Amniotic epithelial cell (primary cell): ENCODE data around the gene PPID.
A peak's percentile ranks its signal among the peaks of the same experiment; 100 is the strongest.
"Not testable (repeated sequence)": the region's sequence is repeated elsewhere in the genome, so short reads cannot be mapped to it uniquely, and the experiment has no call there.

ENCODE experiments used
- DNase-seq: peaks from one replicate; pipeline ENCODE4 v3.0.0-alpha.2; 2010; ENCODE audit warnings: low read depth

The PPID gene

DNA sequence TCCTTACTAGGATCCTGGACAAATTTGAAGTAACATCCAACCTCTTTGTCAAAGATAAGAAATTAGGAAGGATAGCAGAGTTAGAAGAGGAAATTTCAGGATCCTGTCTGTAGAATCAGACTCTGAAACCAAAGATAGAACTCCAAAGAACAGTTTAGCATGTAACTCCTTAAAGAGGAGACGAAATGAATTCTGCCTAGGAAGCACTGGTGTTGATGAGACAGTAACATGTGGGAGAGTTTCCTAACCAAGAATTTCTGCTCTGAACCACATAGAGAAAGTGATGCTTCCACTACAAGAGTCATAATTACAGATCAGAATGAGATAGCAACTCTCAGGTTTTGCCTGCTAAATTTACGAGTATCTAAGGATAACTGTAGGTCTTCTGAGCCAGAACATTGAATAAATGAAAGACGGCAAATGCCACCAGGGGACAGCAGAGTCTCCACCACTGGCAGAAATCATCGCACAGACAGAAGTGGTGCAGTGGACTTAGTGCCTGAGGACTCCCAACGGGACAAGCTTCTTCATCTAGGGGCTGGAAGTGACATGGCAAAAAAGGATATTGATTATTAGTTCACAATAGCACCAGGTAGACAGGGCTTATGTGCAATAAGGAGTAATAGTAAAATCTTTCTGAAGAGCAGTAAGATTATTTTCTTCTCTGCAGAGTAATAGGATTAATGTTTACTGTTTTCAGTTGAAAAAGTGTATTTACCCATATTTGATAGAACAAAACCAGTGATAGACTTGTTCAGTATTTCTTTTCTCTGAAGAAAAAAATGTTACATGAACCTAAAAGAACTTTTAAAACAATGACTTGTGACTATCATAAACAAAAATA, 6.7 kb upstream of the PPID start:
- peak; percentile 49 for DNase-seq

DNA sequence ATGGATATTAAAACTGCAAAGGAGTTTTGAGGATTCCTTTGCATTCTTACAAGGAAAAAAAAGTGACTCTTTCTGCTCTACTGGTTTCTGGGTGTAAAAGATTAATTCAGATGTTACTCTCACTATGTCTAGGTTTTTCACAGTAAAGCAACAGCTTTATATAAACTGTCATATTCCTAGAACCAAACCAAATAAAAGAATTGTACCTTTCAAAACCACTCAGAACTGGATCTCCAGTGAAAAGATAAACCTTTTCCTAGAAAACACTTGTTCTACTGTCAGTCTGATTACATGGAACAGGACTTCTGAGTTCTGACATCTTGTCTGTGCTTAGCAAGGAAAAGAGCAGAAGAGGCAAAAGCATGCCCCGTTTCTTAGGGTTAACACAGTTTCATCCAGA, 5.0 kb upstream of the PPID start:
- DNase-seq: no peak

DNA sequence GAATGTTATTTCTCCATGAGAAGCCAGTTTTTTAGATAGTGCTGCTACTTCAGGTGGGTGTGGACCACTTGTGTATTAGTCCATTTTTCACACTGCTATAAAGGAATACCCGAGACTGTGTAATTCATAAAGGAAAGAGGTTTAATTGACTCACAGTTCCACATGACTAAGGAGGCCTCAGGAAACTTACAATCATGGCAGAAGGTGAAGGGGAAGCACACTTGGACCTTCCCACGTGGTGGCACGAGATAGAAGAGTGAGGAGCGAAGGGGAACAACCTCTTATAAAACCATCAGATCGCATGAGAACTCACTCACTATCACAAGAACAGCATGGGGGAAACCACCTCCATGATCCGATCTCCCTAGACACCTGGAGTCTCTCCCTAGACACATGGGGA, 3.4 kb upstream of the PPID start:
- no peak for DNase-seq

DNA sequence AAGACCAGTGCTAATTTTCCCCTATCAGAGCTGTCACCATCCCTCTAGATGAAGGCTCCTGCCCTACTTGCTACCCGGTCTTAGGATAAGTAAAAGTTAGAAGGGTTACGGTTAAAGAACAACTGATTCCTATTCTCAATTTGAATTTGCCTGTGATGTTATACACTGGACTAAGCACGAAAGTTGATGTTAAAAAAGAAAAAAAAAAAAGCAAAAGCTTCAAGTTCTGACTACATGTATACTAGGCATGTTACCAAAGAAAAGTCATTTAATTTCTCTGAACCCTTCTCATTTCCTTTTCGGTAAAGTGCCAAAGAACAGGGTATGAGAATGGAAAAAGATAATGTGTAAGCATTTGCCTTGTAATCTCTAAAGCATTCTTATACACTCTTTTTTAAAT, 1.4 kb upstream of the PPID start:
- DNase-seq: no peak

DNA sequence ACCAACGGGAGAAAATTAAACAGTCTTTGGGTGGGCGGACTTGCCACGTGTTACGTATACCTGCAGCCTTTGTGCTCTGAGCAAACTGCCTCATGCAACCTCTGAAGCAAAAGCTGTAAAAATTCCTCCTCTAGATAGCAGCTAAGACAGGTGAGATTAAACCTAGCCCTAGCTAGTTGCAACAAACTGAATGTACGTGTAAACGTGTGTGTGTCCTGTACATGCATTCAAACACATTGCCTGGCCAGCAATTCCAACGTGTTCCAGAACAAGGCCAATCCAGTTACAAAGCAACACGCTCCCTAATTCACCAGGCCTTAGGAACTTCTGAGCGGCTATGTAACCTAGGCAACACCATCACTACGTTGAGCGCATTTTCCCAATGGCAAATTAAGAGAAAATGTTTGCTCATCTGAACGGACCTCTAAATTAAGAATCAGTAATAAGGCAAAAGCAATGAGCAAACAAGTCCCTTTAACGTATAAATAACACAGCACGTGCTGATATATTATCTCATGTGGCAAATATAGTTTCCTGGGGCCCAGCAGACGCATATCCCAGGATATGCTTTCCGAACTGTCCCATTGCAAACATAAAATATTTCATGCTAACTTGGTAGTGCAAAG, 792 bp downstream of the PPID start:
- peak; percentile 48 for DNase-seq

DNA sequence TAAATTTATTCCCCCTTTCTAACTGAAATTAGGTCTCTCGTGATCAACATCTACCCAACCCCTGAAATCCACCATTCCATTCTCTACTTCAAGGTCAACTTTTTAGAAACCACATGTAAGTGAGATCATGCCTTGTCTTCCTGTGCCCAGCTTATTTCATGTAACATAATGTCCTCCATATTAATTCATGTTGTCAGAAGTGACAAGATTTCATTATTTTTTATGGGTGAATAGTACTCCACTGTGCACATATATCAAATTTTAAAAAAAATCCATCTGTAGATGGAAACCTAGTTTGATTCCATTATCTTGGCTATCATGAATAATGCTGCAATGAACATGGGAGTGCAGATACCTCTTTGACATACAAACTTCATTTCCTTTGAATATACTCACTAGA, 1.5 kb downstream of the PPID start:
- no peak for DNase-seq

DNA sequence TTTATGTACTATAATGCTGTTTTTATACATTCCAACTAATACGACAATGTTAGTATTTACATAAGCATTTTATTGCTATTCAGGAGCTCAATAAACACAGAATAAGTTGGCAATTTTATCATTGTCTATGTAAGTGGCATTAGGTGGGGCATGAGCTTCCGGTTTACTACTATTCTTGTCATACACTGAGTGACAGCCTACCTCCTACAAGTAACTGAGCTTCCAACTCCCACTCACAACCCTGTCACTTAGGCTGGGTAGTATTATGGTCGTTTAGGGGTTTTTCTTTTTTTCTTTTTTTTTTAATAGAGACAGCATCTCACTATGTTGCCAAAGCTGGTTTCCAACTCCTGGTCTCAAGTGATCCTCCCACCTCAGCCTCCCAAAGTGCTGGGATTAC, 7.4 kb downstream of the PPID start:
- DNase-seq: no peak

DNA sequence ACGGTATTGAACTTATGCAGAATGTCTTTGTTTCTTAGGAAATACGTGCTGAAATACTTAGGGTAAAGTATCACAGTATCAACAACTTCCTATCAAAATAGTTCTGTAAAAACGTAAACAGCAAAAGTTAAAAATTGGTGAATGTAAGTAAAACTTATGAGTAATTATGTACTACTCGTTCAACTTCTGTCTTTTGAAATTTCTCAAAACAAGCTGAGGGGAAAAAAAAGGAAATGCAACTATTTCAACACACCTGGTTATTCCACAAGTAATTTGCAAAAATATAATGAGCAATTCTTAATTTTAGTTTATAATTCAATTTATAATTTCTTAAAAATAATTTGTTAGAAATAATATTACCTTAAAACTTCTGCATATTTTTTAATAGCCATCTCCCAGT, 8.3 kb downstream of the PPID start:
- no peak for DNase-seq

DNA sequence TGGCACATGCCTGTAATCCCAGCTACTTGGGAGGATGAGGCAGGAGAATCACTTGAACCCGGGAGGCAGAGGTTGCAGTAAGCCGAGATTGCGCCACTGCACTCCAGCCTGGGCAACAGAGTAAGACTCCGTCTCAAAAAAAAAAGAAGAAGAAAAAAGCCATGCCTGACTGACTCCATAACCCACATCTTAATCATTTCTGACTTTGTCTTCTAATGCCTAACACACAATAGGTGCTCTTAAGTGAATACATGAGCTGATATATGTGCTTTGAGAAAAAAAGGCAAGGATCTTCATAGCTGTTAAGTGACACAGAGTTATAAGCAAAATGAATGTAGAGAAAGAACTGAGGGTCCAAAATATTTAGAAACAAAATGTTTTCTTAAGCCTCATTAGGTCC, 10.6 kb downstream of the PPID start:
- DNase-seq: not testable (repeated sequence)

DNA sequence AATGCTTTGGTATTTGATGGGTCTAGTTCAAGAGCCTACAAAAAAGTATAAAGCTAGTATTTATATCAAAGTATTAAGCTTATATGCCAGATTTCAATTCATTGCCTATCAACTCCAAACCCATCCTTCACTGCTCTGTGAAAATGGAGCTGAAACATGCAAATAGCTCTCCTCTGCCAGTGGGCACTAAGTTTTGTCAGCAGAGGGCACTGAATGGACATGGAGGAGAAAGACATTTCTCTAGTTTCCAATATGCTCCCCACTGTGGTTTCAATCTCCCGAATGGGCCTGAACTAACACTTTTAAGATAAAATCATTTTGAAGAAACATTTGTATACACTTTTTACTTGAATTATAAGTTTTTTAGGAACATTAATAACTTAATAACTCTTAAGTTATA, 12.4 kb downstream of the PPID start:
- DNase-seq: peak; percentile 6

DNA sequence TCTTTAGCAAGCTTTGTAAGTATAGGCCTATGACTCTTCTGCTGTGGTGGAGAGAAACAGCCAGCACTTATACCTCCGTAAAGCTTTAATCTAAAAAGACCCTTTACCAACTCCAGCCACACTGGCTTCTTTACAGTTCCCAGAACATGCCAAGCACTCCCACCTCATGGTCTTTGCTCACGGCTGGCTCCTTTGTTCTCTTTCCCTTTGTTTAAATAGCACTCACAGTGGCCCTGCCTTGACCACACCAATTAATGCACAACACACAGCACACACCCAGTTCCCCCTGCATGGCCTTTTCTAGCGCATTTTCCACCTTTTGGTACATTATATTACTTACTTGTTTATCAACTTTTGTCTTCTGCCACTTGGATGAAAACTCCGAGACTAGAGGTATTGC, 18.9 kb downstream of the PPID start:
- no peak for DNase-seq

DNA sequence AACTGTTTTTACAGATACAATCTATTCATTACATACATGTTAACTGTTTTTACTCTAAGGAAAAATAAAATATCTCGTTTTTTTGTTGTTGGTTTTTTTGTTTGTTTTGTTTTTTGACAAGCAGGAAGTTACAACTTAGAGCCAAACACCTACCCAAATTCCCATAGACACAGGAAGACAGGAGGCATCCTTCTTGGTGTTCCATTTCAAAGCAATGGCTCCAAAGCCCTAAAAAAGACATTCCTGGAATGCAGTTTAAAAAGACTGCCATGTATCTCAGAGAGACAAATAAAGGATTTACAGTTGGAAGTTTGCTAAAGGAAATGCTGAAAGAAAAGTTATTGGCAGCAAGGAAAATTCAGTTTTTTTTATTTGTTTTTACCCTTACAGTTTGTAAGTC, 34.4 kb downstream of the PPID start:
- DNase-seq: no peak

DNA sequence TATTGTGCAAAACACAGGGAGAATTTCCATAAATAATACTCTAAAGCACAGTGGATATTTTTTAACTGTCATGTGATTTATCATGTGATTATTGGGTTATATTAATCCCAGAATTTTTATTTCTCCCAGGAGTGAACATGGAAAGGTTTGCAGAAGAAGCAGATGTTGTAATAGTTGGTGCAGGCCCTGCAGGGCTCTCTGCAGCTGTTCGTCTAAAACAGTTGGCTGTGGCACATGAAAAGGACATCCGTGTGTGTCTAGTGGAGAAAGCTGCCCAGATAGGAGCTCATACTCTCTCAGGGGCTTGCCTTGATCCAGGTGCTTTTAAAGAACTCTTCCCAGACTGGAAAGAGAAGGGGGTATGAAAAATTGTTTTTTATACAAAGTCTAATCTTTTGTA, 41.1 kb downstream of the PPID start:
- no peak for DNase-seq

DNA sequence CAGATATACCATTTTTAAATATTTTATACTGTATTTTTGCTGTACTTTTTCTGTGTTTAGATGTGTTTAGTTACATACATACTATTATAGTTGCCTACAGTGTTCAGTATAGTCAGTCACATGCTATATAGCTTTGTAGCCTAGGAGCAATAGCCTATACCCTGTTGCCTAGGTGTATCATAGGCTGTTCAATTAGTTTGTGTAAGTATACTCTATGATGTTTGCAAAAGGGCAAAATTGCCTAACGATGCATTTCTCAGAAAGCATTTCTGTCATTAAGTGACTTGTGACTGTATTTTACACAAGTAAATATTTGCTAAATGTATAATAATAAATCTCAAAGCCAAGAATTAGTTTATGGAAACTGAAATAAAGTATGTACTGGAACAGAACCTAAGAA, 41.6 kb downstream of the PPID start:
- DNase-seq: no peak

DNA sequence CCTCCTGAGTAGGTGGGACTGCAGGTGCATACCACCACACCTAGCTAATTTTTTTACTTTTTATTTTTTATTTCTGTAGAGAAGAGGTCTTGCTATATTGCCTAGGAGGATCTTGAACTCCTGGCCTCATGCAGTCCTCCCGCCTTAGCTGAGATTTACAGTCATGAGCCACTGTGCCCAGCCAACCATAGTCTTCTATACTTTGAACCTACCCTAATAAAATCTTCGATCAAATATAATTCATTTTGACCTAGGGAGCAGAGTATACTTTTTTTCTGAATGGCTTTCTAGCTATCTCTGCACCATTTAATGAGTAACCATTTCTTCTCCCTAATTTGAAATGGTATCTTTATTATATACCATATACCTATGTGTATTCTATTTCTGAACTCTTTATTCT, 44.4 kb downstream of the PPID start:
- no peak for DNase-seq

DNA sequence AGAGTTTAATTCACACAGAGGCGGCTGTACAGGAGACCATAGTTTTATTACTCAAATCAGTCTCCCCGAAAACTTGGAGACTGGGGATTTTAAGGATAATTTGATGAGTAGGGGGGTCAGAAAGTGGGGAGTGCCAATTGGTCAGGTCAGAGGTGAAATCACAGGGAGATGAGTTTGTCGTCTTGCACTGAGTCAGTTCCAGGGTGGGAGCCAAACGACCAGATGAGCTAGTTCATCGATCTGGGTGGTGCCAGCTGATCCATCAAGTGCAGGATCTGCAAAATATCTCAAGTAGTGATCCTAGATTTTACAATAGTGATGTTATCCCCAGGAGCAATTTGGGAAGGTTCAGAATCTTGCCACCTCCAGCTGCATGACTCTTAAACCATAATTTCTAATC, 47.1 kb downstream of the PPID start:
- no peak for DNase-seq

DNA sequence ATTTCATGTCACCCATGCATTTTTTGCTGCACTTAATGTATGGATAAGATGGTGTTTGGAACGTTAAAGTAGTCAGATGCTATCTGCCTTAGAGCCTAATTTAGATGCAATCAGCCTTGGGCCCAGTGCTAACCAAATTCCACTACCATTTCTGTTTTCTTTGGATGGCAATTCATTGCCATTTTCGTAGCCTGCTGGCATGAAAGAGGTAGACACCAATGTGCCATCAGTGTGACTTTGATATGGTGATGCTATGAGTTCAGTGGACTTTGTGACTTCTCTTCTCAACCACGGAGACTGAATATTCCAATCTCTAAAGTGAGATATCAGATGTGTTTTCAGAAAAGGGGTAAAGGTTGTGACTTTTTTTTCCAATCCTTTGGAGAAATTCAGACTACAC, 49.6 kb downstream of the PPID start:
- DNase-seq: no peak

DNA sequence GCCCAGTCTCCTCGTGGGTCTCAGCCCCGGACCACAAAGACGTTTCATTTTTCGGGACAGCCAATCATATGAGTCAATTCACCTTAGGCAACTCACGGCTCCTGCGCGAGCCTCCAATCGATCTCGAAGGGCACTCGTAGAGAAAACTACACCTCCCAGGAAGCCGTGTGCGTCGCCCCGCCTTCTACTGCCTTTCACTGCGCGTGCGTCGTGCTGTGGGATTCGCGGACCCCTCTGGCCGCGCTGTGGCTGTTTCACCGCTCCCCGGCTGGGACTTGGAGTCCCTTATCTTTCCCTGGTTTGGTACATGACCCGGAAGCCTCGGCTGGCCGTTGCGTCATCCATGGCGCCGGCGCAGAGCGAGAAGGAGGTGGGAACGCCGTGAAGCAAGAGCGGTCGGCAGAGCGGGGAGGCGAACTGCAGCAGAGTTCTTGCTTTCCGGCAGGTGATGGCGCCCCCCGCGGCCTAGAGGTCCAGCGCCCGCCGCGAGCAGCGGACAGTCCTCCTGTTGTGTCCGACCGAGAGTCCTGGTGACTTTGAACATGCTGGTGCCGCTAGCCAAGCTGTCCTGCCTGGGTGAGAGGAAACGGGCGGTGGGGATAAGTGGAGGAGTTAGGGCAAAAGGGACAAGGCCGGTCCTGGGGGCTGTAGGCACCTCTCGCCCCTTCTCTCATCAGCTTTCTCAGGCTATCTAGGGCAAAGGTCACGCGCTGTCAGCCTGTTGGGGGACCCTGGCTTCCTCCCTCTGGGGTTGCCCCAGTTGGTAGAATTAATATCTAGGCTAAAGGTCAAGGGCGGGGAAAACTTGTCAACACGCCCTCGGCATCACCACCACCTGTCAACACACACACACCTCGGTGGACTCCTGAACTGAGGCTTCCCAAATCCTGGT, 51.0 kb downstream of the PPID start, which contains the start of gene ETFDH:
TSS of gene ETFDH (plus strand) at position 382 of the 892 bp plus-strand sequence. CDS start at position 543, 161 bp downstream.
- DNase-seq: peak; percentile 99

DNA sequence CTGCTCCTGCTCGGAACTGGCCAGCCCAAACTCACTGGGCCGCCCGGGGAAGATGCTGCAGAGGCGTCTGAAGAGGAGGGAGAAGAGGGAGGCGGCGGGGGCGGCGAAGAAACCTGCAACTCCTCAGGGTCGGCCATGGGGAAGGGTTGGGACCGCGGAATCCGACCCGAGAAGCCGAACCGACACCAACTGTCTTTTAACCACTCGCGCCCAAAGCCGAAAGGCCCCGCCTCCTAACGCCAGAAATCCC, 51.6 kb downstream of the PPID start, which contains the start of gene C4orf46:
TSS of gene C4orf46 (minus strand) at position 223 of the 250 bp plus-strand sequence. CDS start at position 137, 86 bp downstream.
- no peak for DNase-seq

DNA sequence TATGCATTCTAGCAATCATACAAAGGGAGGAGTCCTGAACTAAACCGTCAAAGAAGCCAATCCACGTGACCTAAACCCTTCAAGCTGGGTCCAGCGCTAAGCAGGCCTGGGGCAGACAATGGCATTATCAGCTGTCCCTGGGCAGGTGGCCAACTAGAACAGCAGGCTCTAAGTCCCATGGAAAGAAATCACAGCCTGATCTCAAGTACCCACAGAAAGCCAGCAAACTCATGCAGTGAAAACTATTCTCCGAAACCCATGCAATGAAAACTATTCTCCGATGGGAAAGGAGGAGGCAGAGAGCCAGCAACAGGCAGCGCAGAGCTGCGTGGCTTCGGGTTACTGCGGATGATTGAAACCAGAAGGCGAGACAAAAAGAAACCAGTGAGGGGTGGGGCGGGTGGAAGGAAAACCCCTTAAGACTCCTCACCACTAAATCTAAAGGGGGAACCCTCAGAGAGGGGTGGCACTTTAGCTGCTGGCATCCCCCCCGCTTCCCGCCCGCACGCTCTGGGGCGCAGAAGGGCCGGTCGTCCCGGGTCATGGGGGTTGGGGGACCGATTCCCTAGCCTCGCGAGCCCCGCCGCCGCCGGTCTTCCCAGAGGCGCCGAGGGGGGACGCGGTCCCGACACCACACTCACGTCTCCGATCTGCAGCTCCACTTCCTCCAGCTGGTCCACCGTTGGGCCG, 52.1 kb downstream of the PPID start:
- peak; percentile 70 for DNase-seq

DNA sequence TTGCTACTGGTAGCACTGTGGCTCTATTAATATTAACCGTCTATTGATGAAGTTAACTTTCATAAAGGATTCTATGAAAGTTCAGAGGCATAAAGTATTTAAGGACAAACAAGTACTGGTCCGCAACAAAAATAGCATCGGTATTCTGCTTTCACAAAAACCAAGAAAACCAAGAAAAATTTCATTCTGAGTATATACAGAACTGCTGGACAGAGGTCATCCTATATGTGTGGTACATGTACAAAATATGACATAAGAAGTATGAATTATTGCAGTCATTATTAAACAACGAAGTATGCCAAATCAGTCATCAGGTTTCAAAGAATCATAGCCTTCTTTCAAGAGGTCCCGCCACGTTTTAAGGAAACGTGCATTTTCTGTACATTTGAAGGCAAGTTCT, 53.9 kb downstream of the PPID start:
- no peak for DNase-seq

DNA sequence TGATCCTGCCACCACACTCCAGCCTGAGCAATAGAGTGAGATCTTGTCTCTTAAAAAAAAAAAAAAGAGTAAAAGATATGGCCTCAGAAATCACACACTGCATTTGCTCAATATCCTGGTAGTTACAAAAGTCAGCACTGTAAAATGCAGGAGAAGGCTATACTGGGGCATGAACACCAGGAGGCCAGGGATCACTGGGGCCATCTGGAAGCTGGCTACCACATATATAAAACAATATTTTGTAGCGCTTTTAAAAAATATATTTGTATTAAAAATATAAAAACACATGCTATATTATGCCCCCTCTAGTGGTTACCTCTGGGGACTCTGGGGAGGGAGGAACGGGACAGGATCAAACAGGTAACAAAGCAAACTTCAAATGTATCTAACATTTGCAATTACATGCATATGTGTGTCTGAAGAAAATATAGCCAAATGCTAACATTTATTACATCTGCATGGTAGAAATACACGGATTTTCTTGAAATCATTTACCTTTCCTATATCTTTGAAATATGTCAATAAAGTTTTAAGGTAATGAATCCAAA, 55.5 kb downstream of the PPID start:
- DNase-seq: peak; percentile 66
